Measurements from ENCODE around the gene ATP5PB. TPM values are rescaled to one million over a fixed set of nuclear protein-coding genes. Genes with fewer than 3 reads are reported as not detected.

ATP5PB gene
- polyA plus RNA-seq, 1 donor (not counting 4 experiments of a cell fraction or from before 2014, with no cell fraction given), result 539 TPM

DNA sequence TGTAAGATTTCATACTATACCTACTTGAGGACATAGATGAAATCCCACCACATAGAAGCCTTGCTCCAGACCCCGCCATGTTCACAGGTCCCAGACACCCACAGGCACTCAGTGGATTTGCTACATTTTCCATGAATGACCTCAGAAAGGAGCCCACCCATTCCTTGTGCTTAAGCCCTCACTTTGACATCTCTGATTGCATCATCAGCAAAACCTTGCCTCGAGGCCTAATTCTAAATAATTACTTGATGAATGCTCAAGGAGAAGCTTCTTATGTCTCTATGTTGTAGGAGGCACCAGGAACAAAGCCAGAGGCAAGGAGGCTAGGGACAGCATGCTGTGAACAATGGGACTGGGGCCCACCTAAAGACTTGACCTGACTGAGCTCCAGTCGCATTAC, 33.8 kb upstream of the ATP5PB start:
- H3K4me1 ChIP-seq (ENCODE audit: control insufficient read depth, extremely low read depth, insufficient read depth, low read length), result no peaks in the 10 kb centered on the region
- H3K36me3 ChIP-seq (ENCODE audit: control insufficient read depth in 2 of 2, extremely low read depth in 1 of 2, insufficient read depth in 2 of 2, low read length in 2 of 2), result no peaks in the 10 kb centered on the region
- H3K79me2 ChIP-seq (ENCODE audit: control insufficient read depth, insufficient read depth, low read length), result no peaks in the 10 kb centered on the region
- DNase-seq (ENCODE audit: low read depth, low spot score), result no peak
- dilution Hi-C loops (cut with MboI; ENCODE audit: extremely low pct_ligation_motif_present, low sequenced_read_pairs), result no loop called here
- TF ChIP-seq EZH2 (IDR thresholded peaks at IDR 0.05; ENCODE audit: low read length), result no peak
- TF ChIP-seq, protein P1, sequence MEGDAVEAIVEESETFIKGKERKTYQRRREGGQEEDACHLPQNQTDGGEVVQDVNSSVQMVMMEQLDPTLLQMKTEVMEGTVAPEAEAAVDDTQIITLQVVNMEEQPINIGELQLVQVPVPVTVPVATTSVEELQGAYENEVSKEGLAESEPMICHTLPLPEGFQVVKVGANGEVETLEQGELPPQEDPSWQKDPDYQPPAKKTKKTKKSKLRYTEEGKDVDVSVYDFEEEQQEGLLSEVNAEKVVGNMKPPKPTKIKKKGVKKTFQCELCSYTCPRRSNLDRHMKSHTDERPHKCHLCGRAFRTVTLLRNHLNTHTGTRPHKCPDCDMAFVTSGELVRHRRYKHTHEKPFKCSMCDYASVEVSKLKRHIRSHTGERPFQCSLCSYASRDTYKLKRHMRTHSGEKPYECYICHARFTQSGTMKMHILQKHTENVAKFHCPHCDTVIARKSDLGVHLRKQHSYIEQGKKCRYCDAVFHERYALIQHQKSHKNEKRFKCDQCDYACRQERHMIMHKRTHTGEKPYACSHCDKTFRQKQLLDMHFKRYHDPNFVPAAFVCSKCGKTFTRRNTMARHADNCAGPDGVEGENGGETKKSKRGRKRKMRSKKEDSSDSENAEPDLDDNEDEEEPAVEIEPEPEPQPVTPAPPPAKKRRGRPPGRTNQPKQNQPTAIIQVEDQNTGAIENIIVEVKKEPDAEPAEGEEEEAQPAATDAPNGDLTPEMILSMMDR (optimal IDR thresholded peaks at IDR 0.05 in 1 of 3, IDR thresholded peaks at IDR 0.05 in 1 of 3, conservative IDR thresholded peaks at IDR 0.05 in 1 of 3; ENCODE audit: extremely low read depth in 1 of 3, insufficient read depth in 2 of 3, low read length in 3 of 3), result no peak
- H3K4me2 ChIP-seq (ENCODE audit: control insufficient read depth, extremely low read depth, insufficient read depth, low read depth, low read length), result no peak overlapping the region
- no peak overlapping the region for H2AFZ ChIP-seq (ENCODE audit: control insufficient read depth, low read length)
- no peaks in the 10 kb centered on the region for H4K20me1 ChIP-seq (ENCODE audit: control insufficient read depth, extremely low read depth, insufficient read depth, low read length)
- FAIRE-seq, result no peak
- no peaks in the 10 kb centered on the region for H3K9me1 ChIP-seq (ENCODE audit: control insufficient read depth, extremely low read depth, insufficient read depth, low read length)
- H3K4me3 ChIP-seq (ENCODE audit: control insufficient read depth in 2 of 3, extremely low read depth in 1 of 3, insufficient read depth in 2 of 3, low read depth in 1 of 3, low read length in 3 of 3), result no peak overlapping the region
- no peak overlapping the region for H3K9ac ChIP-seq (ENCODE audit: control insufficient read depth, extremely low read depth, insufficient read depth, low read length)
- no peaks in the 10 kb centered on the region for H3K27me3 ChIP-seq (ENCODE audit: control insufficient read depth, extremely low read depth, insufficient read depth, low read length)
- H3K27ac ChIP-seq (ENCODE audit: control insufficient read depth, insufficient read depth, low read length), result no peak overlapping the region
- no peaks in the 10 kb centered on the region for H3K9me3 ChIP-seq (ENCODE audit: control insufficient read depth, low read depth, low read length)

DNA sequence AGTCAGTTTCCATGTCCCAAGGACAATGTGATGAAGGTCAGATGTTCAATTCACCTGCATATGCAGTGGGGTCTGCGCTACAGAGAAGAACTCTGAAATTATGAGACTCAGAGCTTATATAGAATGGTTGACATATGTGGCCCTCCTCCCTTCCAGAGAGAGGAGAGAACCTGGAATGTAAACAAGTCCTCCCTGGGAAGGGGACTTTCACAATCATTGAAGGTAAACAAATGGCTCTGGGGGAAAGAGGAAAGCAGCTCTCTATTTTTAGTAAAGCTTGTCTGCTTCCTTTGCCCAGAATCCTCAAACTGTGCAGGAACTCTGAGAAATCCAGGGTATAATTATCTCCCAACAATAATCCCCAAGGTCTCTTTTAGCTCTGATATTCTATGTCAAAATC, 31.5 kb upstream of the ATP5PB start:
- H3K27me3 ChIP-seq (ENCODE audit: control insufficient read depth, extremely low read depth, insufficient read depth, low read length), result no peaks in the 10 kb centered on the region
- H3K4me2 ChIP-seq (ENCODE audit: control insufficient read depth, extremely low read depth, insufficient read depth, low read depth, low read length), result no peak overlapping the region
- DNase-seq (ENCODE audit: low read depth, low spot score) (no peak), FAIRE-seq (no peak)
- no peaks in the 10 kb centered on the region for H3K79me2 ChIP-seq (ENCODE audit: control insufficient read depth, insufficient read depth, low read length)
- no peaks in the 10 kb centered on the region for H3K9me3 ChIP-seq (ENCODE audit: control insufficient read depth, low read depth, low read length)
- no peaks in the 10 kb centered on the region for H3K9me1 ChIP-seq (ENCODE audit: control insufficient read depth, extremely low read depth, insufficient read depth, low read length)
- no peak for TF ChIP-seq EZH2 (IDR thresholded peaks at IDR 0.05; ENCODE audit: low read length)
- TF ChIP-seq, protein P1 (optimal IDR thresholded peaks at IDR 0.05 in 1 of 3, IDR thresholded peaks at IDR 0.05 in 1 of 3, conservative IDR thresholded peaks at IDR 0.05 in 1 of 3; ENCODE audit: extremely low read depth in 1 of 3, insufficient read depth in 2 of 3, low read length in 3 of 3), result no peak
- dilution Hi-C loops (cut with MboI; ENCODE audit: extremely low pct_ligation_motif_present, low sequenced_read_pairs), result no loop called here
- H3K9ac ChIP-seq (ENCODE audit: control insufficient read depth, extremely low read depth, insufficient read depth, low read length), result no peak overlapping the region
- peaks cover 2% of the 10 kb centered on the region for H3K4me1 ChIP-seq (ENCODE audit: control insufficient read depth, extremely low read depth, insufficient read depth, low read length)
- no peak overlapping the region for H3K4me3 ChIP-seq (ENCODE audit: control insufficient read depth in 2 of 3, extremely low read depth in 1 of 3, insufficient read depth in 2 of 3, low read depth in 1 of 3, low read length in 3 of 3)
- no peak overlapping the region for H3K27ac ChIP-seq (ENCODE audit: control insufficient read depth, insufficient read depth, low read length)
- H4K20me1 ChIP-seq (ENCODE audit: control insufficient read depth, extremely low read depth, insufficient read depth, low read length), result no peaks in the 10 kb centered on the region
- H3K36me3 ChIP-seq (ENCODE audit: control insufficient read depth in 2 of 2, extremely low read depth in 1 of 2, insufficient read depth in 2 of 2, low read length in 2 of 2), result no peaks in the 10 kb centered on the region
- H2AFZ ChIP-seq (ENCODE audit: control insufficient read depth, low read length), result no peak overlapping the region
